Medulla oblongata (tissue), 1 donor: ENCODE measurements around the gene COL27A1.

Experiments used
- DNase-seq: peaks from one replicate; pipeline ENCODE4 v3.0.0-alpha.2; 2015; ENCODE audit errors: extremely low spot score

The COL27A1 gene

DNA sequence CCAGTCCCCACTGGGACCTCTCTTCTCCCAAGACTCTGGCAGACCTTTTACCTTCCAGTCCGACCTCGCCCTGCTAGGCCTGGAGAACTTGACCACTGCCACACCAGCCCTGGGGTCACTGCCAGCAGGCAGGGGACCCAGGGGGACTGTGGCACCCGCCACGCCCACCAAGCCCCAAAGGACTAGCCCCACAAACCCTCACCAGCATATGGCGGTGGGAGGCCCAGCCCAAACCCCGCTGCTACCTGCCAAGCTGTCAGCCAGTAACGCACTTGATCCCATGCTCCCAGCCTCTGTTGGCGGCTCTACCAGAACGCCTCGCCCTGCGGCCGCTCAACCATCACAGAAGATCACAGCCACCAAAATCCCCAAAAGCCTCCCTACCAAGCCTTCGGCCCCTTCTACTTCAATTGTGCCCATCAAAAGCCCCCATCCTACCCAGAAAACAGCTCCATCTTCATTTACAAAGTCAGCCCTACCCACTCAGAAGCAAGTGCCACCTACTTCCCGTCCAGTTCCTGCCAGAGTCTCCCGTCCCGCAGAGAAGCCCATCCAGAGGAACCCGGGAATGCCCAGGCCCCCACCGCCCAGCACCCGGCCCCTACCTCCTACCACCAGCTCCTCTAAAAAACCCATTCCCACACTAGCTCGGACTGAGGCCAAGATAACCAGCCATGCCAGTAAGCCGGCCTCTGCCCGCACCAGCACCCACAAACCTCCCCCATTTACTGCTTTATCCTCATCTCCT lies 13.1 kb downstream of the COL27A1 start:
- no peak for DNase-seq

- DNase-seq = no peak
Measured at GRCh38 chr9:114169029-114169951, 14.0 kb downstream of the COL27A1 start.

- DNase-seq = no peak
Measured at GRCh38 chr9:114169952-114170770, 14.8 kb downstream of the COL27A1 start.

DNA sequence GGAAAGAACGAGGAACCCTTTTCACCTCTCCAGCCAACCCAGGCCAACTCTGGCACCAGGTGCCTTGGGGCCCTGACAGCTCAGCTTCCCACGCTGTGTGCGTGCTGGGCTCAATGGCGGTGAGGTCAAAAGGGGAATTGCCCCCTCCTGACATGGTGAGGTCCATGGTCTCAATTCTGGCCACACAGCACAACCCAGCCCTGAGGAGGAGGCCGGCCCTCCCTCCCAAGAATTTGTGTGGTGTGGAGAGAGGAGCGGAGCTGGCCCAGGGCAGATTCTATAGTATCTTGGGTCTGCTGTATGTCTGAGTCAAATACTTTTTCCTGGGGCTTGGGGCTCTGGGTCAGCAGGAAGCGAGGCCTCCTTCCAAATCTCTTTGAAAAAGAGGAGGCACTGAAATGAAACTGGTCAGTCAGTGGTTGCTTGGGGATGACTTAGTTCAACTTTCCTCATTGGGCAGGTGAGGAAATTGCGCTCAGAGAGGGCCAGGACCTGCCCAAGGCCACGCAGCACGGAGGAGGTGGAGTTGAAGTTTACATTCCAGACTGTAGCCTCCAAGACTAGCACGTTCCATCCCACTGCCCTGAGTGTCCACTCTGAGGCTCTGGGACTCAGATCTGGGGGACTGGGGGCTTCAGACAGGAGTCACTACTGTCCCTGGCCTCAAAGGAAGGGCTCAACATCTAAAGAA lies 15.6 kb downstream of the COL27A1 start:
- no peak for DNase-seq

DNA sequence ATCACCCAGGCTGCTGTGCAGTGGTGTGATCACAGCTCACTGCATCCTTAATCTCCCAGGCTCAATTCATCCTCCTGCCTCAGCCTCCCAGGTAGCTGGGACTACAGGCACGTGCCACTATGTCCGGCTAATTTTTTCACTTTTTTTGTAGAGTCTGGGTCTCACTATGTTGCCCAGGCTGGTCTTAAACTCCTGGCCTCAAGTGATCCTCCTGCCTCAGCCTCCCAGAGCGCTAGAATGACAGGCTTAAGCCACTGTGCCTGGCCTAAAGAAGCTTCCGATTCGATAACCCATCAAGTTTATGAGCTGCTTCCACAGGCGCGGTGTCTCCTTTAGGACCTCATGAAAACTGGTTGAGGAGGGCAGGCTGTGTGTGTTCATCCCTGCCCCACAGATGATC lies 16.2 kb downstream of the COL27A1 start:
- no peak for DNase-seq

DNA sequence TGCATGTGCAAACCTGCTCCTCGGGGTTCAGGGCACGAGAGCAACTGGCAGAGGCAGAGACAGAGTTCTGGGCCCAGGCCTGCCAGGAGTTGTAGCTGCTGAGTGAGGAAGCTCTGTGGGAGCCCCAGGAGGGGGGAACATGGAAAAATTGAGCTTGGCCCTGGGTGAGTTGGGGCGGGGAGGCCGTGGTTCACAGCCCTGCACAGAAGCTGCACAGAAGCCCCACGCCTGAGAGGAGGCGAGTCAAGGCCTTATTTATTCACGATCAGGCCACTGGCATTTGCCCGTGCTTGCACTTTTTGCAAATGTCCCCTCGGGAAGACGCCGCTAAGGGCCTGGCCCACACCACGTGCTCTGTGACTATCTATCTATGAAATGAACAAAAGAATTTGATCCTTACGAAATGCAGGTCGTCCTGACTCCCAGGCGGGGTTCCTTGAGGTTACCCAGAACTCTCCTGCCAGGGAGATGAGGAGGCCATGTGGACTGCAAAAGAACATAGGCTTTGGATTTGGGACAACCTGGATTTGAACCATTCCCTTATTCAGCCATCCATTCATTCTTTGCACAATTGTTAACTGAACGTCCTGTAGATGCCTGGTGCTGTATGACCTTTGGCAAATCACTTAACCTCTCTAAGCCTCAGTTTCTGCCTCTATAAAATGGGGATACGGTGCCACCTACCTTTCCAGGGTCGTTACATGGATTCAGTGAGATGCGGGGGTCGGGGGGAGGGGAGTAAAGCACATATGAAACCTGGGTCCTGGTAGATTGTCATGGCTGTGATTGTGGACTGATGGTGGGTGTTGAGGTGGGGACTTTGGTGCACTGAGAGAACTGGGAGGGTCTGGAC lies 17.9 kb downstream of the COL27A1 start:
- no peak for DNase-seq

GRCh38 chr9:114174557-114174875 lies 19.2 kb downstream of the COL27A1 start:
- no peak for DNase-seq

DNA sequence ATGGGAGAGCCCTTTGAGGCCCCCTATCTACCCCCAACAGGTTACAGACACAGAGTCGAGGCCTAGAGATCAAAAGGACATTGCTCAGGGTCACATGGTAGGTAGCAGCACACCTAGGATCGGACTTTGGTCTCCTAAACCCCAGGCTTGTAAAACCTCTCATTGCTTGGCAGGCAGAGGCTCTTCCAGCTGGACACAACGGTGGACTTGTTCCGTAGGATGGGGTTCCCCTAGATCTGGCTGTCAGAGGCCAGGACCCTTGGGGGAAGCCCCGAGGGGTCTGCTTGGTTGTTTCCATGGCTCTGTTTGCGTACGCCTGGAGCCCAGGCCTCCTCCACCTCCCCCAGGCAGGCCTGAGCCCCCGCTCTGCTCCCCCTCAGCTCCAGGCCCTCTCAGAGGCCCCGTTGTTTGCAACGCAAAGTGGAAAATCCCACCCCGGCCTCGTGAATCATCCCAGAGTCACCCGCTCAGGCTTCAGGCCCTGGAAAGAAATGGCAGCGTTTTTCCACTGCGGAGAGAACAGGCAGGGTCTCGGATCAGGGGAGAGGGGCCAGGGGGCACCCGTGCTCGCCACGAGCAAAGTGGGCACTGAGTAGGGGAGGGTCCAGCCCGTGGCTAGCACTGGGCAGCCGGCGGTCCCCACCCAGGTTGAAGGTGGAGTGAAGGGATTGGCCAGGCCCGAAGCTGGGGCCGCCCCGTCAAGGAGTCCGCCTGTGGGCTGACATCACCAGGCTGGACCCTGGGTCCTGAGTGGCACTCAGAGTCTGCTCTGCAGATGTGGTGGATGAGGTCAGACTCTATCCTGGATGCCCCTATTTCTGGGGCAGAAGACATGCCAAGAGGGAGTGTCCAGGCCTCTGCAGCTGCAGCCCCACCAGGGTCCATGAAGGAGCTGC lies 19.8 kb downstream of the COL27A1 start:
- no peak for DNase-seq

DNA sequence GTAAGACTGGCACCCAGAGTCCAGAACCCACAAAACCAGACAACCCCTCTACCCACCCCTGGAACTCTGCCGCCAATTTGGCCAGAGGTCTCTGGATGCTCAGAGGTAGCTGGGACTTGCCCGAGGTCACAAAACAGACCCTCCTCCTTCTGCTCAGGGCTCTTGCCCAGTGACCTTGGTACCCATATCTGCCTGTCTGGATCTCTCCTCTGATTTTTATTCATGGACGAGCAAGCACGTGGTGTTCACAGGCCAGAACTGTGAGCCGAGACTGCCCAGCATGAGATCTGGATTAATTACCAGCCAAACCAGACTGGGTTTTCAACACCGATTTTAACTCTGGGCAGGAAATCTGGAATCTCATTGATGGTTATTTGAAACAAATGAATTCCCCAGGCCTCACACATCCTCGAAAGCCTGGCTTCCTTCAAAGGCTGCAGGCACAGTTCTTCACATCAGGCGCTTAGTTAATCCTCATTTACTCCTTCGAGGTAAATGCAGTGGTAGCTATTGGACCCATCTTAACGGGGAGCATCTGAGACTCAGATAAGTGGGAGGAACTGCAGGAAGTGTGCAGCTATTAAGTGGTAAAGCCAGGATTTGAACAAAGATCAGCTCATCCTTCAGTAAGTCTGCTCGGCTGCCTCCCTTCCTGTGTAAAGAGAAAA lies 21.4 kb downstream of the COL27A1 start:
- DNase-seq = no peak

GRCh38 chr9:114177423-114178064 lies 22.2 kb downstream of the COL27A1 start:
- no peak for DNase-seq

DNA sequence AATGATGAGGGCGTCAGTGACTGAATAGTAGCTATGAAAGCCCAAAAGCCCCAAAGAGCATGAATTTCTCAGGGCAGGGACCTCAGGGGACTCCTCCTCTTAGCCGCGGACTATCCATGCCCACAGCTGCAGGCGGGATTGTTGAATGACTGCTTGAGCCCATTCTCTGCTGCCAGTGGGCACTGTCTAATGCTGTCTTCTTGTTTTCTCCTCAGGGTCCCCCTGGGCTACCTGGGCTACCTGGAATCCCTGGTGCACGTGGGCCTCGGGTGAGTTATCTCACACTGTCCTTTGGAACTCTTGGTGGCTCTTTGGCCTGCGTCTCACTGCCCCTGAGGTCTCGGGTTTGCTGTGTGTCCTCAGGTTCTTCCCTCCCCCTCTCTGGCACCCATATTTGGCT lies 22.7 kb downstream of the COL27A1 start:
- no peak for DNase-seq

GRCh38 chr9:114178756-114179450 lies 23.6 kb downstream of the COL27A1 start:
- DNase-seq = no peak

- DNase-seq = no peak
Measured at GRCh38 chr9:114179516-114179915, 24.2 kb downstream of the COL27A1 start.

- no peak for DNase-seq
Measured at GRCh38 chr9:114180696-114181606, 25.6 kb downstream of the COL27A1 start.

DNA sequence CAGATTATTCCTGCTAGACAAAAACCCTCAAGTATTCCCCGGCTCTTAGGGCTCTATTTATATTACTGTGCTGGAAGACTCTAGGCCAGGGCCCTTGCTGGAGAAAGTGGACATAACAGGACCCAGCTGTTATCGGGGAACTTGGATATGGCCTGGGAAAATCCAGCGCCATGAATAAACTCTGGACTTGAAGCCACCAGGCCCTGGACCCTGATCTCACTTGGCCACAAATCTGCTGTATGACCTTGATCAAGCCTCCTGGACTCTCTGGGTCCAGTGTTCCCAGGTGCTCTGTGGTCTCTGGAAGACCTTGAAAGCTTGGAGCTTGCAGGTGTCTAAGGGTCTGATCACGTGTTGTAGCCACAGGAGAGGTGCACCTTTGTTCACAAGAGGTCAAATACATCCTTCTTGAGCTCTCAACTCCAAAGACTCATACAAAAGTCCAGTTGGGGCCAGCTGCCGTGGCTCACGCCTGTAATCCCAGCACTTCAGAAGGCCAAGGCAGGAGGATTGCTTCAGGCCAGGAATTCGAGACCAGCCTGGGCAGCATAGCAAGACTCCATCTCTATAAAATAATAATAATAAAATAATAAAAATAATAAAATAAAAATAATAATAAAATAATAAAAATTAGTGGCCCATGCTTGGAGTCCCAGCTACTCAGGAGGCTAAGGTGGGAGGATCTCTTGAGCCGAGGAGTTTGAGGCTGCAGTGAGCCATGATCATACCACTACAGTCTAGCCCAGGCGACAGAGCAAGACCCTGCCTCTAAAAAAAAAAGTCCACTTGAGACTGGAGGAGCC lies 26.5 kb downstream of the COL27A1 start:
- no peak for DNase-seq

DNA sequence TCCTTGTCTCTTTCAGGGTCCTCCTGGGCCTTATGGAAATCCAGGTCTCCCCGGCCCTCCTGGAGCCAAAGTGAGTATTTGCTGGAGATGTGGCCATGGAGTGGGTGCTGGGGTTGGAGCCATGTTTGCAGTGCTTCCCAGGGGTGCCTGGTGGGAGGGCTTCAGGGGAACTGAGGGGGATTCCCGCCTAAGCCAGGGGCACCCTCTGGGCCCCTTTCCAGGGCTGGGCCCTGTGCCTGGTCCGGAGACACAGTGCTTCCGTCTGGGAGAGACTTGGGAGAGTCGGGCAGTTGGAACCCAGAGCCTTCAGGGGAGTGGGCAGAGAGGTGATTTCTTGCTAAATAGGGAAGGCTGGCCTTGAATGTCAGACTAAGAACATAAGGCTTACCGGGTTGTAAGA lies 27.7 kb downstream of the COL27A1 start:
- no peak for DNase-seq
